ENCODE data around the gene TMEM221. TPM values are rescaled to one million over a fixed set of nuclear protein-coding genes. Genes with fewer than 3 reads are reported as not detected.

TMEM221 gene
- total RNA-seq (2022; extraction: Qiagen RNA extraction; ENCODE audit: low read depth), result 0.56 to 0.92 TPM (median 0.74 TPM) in 5 replicates

GRCh38 chr19:17448131-17448967 is at the start of gene TMEM221:
Gene TMEM221 (minus strand): TSS chr19:17448668. CDS start chr19:17448462, 206 bp downstream.

GRCh38 chr19:17470068-17470841 is 21.8 kb upstream of the TMEM221 start, which contains the start of gene SLC27A1:
Gene SLC27A1 (plus strand): TSS chr19:17470524. CDS start chr19:17470541, 17 bp downstream.

GRCh38 chr19:17460372-17461230 is 12.1 kb upstream of the TMEM221 start, which contains the start of gene NXNL1:
Gene NXNL1 (minus strand): TSS chr19:17460926. CDS start chr19:17460869, 57 bp downstream.

GRCh38 chr19:17419621-17420474 is 28.6 kb downstream of the TMEM221 start, which contains the start of gene MVB12A:
Gene MVB12A (plus strand): TSS chr19:17420047. CDS start chr19:17420136, 89 bp downstream.

GRCh38 chr19:17405250-17406045 is 43.0 kb downstream of the TMEM221 start, which contains the start of gene BST2:
Gene BST2 (minus strand): TSS chr19:17405630. CDS start chr19:17405575, 55 bp downstream.

GRCh38 chr19:17393914-17394313 is 54.6 kb downstream of the TMEM221 start, which contains the start of gene CCDC194:
Gene CCDC194 (minus strand): TSS chr19:17394196. CDS start chr19:17394158, 38 bp downstream.

Other genes starting within 250 kb of the TMEM221 start
- gene USE1, start 233.3 kb downstream of the TMEM221 start, total RNA-seq (2022; extraction: Qiagen RNA extraction; ENCODE audit: low read depth), result 13.2 to 17.2 TPM (median 16.4 TPM) in 5 replicates
- gene OCEL1, start 222.4 kb downstream of the TMEM221 start, total RNA-seq (2022; extraction: Qiagen RNA extraction; ENCODE audit: low read depth), result 9.6 to 12.2 TPM (median 12.0 TPM) in 5 replicates
- gene NR2F6, start 202.7 kb downstream of the TMEM221 start, total RNA-seq (2022; extraction: Qiagen RNA extraction; ENCODE audit: low read depth), result 23.8 to 61.8 TPM (median 55.3 TPM) in 5 replicates
- gene USHBP1, start 183.9 kb downstream of the TMEM221 start, total RNA-seq (2022; extraction: Qiagen RNA extraction; ENCODE audit: low read depth), result not detected in 5 replicates
- gene BABAM1, start 181.2 kb downstream of the TMEM221 start, total RNA-seq (2022; extraction: Qiagen RNA extraction; ENCODE audit: low read depth), result 61.0 to 67.8 TPM (median 65.2 TPM) in 5 replicates
- gene ANKLE1, start 166.8 kb downstream of the TMEM221 start, total RNA-seq (2022; extraction: Qiagen RNA extraction; ENCODE audit: low read depth), result 0.30 to 0.94 TPM (median 0.66 TPM) in 5 replicates
- 2.6 to 3.8 TPM (median 3.4 TPM) in 5 replicates for gene ABHD8, start 145.2 kb downstream of the TMEM221 start, total RNA-seq (2022; extraction: Qiagen RNA extraction; ENCODE audit: low read depth)
- gene MRPL34, start 142.8 kb downstream of the TMEM221 start, total RNA-seq (2022; extraction: Qiagen RNA extraction; ENCODE audit: low read depth), result 69.3 to 104 TPM (median 95.7 TPM) in 5 replicates
- 66.5 to 75.4 TPM (median 69.7 TPM) in 5 replicates for gene DDA1, start 139.1 kb downstream of the TMEM221 start, total RNA-seq (2022; extraction: Qiagen RNA extraction; ENCODE audit: low read depth)
- 2.8 to 4.7 TPM (median 4.0 TPM) in 5 replicates for gene ANO8, start 113.8 kb downstream of the TMEM221 start, total RNA-seq (2022; extraction: Qiagen RNA extraction; ENCODE audit: low read depth)
- 15.7 to 23.4 TPM (median 21.9 TPM) in 5 replicates for gene GTPBP3, start 111.1 kb downstream of the TMEM221 start, total RNA-seq (2022; extraction: Qiagen RNA extraction; ENCODE audit: low read depth)
- not detected in 5 replicates for gene PLVAP, start 71.3 kb downstream of the TMEM221 start, total RNA-seq (2022; extraction: Qiagen RNA extraction; ENCODE audit: low read depth)
- gene CCDC194, start 54.5 kb downstream of the TMEM221 start, total RNA-seq (2022; extraction: Qiagen RNA extraction; ENCODE audit: low read depth), result not detected in 5 replicates
- gene BST2, start 43.0 kb downstream of the TMEM221 start, total RNA-seq (2022; extraction: Qiagen RNA extraction; ENCODE audit: low read depth), result 0.10 to 0.14 TPM in 2 of 5 replicates, not detected in the others
- gene MVB12A, start 28.6 kb downstream of the TMEM221 start, total RNA-seq (2022; extraction: Qiagen RNA extraction; ENCODE audit: low read depth), result 28.2 to 42.0 TPM (median 39.8 TPM) in 5 replicates
- not detected in 5 replicates for gene NXNL1, start 12.3 kb upstream of the TMEM221 start, total RNA-seq (2022; extraction: Qiagen RNA extraction; ENCODE audit: low read depth)
- gene SLC27A1, start 21.9 kb upstream of the TMEM221 start, total RNA-seq (2022; extraction: Qiagen RNA extraction; ENCODE audit: low read depth), result 2.0 to 3.4 TPM (median 2.8 TPM) in 5 replicates
- gene PGLS, start 63.0 kb upstream of the TMEM221 start, total RNA-seq (2022; extraction: Qiagen RNA extraction; ENCODE audit: low read depth), result 43.1 to 77.3 TPM (median 74.1 TPM) in 5 replicates
- 56.1 to 75.0 TPM (median 69.7 TPM) in 5 replicates for gene COLGALT1, start 107.0 kb upstream of the TMEM221 start, total RNA-seq (2022; extraction: Qiagen RNA extraction; ENCODE audit: low read depth)
- 1.5 to 2.0 TPM (median 1.7 TPM) in 5 replicates for gene UNC13A, start 239.7 kb upstream of the TMEM221 start, total RNA-seq (2022; extraction: Qiagen RNA extraction; ENCODE audit: low read depth)

Measured in A549 treated with CpdA at 1 μM for 4 hours (cell line).